GM12892 (cell line): ENCODE results near the gene ENDOU.

ENCODE experiments used
- POLR2A ChIP-seq: IDR thresholded peaks from 2 replicates; pipeline ENCODE4 v1.6.1; 2011; ENCODE audit warnings: low read depth, low read length, control low read depth
- POLR2AphosphoS5 ChIP-seq: IDR thresholded peaks from 2 replicates; pipeline ENCODE4 v1.6.1; 2011; ENCODE audit warnings: low read depth, low read length, control low read depth

DNA sequence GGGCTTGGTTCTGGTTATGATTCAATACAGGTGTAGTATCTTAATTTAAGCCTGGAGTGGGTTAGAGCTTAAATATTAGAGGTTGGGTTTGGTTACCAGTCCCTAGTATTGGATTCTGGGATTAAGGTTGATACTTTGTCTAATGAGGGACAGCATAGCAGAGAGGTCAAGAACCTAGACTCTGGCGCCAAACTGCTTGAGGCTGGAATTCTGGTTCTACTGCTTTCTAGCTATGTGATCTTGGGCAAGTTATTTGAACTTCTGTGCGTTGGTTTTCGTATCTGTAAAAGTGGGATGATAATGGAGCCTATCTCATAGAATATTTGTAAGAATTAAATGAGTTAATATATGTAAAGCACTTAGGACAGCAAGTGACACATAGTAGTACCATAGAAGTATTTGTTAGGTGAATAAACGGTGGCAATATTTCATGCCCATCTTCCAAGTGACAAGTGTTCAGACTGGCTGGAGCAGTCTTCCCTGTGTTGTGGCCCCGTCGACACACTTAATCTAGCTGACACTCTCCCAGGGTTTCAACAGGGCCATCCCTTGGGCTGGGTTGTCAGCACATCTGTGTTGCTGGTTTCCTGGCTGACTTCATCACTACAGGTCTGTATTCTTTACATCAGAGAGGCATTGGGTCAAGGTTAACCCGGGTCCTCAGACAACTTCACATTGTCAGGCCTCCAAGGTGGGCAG is 3.0 kb downstream of the ENDOU start:
- TF ChIP-seq POLR2A (no peak), POLR2AphosphoS5 (no peak)
